A172 (cell line): ENCODE data around the gene PKNOX2. TPM values are rescaled to one million over a fixed set of nuclear protein-coding genes. Genes with fewer than 3 reads are reported as not detected.

ENCODE experiments used
- DNase-seq: peaks from one replicate; pipeline ENCODE4 v3.0.0-alpha.2; 2015; ENCODE audit warnings: low spot score
- total RNA-seq: library from RNA; depleted of rRNA; stranded (reverse); fragments of >200 nt; shearing (Covaris generic); gene quantifications from 2 replicates; pipeline ENCODE4 v1.2.3, GENCODE V29; 2014

PKNOX2 gene
- total RNA-seq, 1 experiment from 2014 or later = not detected

DNA sequence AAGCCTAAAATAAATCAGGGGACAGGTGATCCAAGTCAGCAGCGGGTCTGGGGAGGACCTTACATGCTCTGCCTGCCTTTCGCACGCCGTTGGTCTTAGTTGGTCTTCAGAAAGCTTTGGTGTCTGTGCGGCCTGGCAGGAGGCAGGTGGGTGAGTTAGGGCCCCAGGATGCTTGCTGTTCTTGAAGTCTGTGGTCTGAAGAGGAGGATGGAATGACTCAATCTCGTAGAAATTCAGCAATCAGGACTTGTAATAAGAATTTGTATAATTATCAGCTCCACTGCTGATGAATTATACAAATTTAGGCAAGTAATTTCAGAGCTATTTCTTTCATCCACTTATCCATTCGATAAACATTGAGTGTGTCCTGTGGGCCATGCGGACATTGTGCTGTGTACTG lies 193.0 kb downstream of the PKNOX2 start:
- DNase-seq = no peak

DNA sequence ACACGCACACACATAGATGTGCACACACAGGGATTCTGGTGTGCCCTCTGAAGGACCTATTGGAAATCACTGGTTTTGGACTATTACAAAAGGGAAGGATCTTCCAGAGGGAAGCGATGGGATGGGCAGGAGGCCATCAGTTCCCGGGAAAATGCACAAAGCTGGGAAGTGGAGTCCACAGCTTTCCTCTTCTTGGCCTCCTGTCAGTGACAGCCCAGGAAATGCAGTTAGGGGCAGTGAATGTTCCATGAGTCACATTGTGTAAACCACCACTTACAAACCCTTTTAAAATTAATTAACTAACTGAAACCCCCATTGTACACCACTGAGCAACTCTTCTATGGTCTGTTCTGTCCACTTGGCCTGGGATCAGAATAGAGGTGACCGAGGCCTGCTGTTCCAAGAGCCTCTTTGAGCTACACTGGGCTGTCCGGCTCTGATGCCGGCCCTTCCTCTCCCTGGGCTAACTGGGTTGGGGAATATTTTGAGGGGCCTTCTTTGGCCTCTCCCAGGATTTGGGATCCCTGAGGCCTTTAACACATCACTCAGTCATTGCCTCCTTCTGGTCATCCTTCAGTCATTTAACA lies 193.8 kb downstream of the PKNOX2 start:
- DNase-seq = peak; percentile 18

DNA sequence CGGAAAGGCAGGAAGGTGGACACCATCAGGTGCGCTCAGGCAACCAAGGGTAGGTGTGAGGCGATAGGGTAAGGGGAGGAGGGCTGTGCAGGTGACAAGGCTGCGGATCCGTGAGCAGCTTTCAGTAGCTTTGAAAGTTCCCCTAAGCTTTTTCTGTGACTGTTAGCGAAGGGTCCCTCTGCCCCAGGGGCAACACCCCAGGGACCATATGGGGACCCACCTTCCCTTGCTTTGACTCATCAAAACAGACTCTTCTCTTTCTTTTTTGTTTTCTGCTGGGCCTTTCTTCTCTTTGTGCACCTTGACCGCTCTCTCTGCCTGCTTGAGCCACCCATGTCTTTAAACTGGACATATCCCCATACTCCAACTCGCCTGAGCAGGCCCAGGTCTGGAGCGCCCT lies 194.6 kb downstream of the PKNOX2 start:
- no peak for DNase-seq

DNA sequence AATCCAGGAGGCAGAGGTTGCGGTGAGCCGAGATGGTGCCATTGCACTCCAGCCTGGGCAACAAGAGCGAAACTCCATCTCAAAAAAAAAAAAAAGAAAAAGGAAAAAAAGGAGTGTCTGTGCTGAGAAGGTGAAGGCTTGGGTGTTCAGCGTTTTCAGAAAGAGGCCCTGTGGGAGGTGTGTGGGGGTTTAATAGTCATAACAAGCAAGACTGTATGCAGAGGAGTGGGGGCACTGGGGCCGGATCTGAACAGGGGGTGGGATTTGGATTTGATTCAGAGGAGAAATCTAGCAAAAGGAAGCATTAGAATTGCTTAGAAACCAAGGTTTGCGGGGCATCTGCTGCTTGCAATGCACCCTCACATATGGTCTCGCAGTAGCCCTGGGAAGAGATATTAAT lies 195.5 kb downstream of the PKNOX2 start:
- no peak for DNase-seq

DNA sequence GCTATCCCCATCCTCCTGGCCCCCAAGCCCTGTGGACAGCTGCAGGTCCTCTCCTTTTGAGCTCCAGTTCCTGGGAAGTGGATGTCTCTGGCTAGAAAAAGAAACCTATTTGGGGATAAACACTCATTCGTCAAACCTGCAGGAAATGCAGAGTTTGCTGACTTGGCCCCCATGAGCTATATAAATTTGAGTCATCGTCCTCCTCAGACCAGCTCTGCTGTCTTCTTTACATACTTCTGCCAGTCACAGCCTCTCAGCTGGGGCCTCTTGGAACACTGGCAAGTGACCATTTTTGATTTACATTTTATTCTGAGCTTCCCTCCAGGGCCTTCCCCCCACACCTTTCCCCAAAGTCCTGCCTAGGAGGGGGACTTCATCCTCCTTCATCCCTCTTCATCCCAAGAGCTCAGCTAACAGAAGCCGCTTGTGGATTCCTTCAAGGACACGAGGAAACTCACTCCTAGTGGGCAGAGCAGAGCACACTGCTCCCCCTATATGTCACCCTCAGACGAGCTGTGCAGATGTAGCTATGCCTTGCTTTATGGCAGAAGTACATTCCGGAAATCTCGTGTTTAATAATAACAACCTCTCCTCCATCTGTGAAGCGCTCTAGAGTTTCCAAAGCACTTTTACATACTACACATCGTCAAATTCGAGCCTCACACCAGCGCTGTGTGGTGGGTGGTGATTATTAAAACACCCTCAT lies 199.7 kb downstream of the PKNOX2 start:
- peak; percentile 25 for DNase-seq

DNA sequence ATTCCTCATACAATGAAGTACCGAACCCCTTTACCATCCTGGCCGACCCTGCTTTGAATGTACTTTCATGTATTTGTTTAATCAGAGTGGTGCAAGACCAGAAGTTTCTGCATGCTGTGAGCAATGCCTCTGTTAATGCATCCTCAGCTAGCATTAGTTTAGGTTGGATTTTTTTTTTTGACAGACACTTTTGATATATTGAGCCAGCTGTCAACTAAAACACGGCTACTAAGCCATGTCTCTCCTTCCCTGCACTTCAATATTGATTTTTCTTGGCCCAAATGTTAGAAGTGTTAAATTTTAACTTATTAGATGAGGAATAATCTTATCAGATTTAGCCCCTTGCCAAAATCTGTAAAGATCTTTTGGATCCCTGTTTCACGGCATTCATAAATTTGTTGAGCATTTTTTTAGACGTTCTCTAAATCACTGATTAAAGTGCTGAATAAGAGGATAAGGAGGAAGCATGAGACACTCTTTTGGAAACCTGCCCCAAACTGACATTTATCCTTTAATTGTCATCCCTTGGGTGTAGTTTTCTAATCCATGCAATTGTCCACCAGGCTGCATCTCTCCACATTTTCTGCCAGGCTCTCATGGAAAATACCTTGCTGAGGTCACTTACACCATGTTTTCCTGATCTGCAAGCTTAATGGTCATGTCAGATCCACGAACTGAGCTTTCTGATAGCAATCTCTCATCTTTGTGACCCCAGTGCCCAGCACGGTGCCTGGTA lies 200.8 kb downstream of the PKNOX2 start:
- no peak for DNase-seq

DNA sequence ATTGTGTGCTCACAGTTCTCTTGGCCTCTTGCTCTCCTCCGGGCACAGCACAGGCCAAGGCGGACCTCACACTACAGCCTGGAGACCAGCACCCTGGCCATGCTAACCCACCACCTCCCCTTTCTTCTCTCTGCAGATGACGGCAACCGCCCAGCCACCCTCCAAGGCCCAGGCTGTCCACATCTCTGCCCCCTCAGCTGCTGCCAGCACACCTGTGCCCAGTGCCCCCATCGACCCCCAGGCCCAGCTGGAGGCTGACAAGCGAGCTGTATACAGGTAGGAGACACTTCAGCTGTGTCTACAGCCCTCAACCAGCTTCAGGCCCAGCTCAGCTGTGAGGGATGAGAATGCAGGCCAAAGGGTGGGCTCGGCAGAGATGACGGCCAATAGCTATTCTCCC lies 203.2 kb downstream of the PKNOX2 start:
- no peak for DNase-seq

DNA sequence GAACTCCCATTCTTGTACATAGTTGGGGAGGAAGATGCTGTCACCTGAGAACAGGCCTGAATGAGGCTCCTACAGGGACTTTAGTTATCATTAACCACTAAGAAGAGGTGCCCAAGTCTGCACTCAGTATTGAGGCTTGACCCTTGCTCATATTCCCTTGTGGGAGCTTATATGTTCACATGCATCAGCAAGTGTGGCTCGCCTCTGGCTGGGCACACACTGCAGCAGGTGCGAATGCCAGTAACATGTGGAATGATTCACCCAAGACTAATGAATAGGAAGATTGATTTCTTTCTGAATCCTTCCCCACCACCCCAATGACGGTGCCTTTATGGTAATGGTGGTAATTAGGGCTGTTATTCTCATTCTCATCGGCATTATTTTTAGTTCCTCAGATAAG lies 204.2 kb downstream of the PKNOX2 start:
- no peak for DNase-seq

DNA sequence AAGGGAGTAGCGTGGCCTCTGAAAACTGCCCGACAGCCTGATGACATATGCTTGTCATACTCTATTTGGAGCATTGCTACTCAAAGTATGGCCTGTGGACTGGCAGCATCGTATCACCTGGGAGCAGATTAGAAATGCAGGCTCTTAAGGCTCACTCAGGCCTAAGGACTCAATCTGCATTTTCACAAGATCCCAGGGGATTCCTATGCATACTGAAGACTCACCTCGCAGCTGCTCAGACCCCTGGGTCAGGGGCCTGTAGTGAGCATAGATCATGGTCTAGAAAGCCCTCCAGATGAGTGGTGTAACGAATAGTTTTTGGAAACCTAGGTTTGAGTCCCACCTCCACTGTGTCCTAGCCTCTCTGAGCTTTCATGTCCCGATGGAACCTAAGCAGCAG lies 205.3 kb downstream of the PKNOX2 start:
- DNase-seq = no peak

DNA sequence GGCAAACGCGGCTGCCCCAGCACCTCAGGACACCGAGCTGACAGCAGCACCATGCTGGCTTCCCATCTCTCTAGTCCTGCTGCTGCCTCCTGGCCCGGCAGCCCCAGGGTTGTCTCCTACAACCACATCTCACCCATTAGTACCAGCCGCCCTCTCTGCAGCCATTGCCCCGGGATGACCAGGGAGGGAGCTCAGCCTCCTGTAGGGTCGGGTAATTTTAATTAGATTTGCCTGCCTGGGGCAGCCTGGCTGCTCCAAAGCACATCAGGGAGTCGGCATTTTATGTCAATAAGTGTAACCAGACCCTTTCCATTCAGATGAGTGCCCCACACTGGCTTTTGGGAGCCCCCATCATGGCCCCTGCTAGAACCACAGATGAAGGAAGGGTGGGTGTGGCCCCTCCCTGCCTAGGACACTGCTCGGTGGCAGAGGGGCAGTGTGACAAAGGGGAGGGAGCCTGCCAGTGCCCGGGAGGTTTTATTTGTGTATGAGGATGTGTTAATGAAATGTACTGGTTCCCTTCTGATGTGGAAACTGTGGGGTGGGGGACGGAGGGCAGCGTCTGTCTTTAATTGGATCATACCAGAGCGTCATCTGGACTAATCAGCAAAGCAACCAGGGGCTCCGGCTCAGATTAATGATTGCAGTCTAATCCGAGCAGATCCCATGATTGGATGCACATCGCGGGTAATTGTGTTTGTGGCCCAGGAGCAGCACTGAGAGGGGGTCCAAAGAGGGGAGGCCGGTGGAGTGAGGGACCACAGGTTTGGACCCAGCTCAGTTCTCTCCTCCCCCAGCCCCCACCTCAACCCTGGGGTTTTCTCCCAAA lies 206.2 kb downstream of the PKNOX2 start:
- no peak for DNase-seq

DNA sequence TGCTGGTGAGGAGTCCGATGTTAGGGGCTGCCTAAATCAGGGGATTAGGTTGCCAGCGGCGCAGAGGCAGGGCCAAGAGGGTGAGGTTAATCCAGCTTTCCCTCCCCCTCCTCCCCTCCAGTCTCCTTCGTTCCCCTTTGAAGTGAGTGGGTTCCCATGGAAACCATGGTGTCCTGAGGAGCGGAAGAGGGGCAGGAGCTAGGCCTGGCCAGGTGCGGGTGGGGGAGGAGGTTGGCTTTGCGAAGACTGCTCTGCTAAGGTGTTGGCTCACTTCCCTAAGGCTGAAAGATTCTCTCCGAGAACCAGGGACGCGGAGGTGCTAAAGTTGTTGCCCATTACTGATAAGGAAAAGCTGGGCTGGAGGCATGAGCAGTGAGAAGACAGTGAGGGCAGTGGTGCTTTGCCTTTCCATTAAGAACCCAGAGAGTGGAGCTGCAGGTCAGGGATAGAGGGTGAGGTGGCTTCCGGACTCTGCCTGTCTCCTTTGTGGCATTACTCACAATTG lies 206.9 kb downstream of the PKNOX2 start:
- DNase-seq = no peak

DNA sequence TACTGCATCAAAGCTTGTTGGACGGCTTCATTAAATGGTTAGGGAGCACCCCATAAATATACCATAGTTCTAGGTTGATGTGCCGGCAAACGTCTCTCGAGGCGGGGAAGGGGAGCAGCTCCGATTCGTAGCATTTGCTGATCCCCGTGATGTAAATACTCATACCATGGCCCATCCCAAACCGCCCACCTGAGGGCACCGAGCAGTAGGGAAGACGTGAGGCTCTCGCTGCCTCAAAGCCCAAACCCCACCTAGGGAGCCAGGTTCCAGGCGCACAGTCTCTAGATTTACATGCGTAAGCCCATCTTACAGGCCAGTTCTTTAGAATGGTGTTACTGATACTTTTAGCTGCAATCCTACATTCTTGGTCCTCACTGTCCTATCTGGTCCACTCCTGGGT lies 207.5 kb downstream of the PKNOX2 start:
- DNase-seq = no peak

DNA sequence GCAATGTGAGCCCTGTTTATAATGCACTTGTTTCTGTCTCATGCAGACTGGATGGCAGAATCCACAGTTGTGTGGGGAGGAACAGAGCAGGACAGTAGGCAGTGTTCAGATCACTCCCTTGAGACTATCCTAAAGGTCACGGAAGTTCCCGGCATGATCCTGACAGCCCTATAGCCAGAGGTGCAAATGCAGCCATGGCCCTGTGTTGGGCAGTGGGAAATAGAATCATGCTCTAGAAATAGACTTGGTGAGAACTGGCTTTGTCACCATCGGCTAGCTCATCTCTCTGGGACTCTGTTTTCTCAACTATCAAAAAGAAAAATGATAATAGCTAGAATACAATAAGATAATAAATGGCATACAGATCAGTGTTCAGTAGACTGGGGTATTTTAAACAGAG lies 208.4 kb downstream of the PKNOX2 start:
- no peak for DNase-seq

DNA sequence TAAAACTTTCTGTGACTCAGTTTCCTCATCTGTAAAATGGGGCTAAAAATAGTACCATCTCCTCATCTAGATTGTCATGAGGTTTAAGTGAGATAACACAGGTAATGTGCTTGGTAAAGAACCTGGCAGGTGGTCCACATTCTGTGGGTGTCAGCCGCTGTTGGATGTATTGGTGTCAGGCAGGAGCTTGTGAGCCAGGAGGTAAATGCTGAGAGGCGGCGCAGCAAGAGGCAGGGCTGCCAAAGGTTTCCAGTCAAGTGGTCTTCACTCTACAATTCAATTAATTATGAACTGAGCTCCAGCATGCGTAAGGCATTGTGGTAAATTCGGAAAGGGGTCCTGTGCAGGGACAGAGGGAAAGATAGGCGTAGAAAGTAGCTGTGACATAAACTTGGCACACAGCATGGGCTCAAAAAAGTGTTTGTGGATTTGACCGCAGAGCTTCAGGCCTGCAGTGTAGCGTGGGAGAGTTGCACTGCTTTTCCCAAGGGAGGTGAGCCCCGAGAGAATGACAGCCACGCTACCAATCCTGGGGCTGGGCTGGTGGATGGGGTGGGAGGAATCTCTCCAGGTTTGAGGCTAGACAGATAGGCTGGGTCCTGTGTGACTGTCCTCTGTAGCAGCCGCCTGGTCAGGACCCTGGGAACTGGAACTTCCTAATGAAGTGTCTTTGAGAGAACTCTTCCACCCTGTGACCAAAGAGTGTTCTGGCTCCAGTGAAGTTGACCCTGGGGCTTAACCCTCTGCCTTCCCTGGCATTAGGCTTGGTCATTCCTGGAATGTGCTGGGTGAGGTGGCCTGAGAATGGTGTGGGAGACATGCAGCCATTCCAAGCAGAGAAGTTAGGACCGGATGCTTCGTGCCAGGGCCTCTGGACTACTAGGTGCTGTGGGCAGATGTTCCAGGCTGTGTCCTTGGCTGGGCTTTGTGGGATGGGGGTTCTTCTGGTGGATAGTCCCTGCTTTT lies 209.2 kb downstream of the PKNOX2 start:
- DNase-seq = no peak

DNA sequence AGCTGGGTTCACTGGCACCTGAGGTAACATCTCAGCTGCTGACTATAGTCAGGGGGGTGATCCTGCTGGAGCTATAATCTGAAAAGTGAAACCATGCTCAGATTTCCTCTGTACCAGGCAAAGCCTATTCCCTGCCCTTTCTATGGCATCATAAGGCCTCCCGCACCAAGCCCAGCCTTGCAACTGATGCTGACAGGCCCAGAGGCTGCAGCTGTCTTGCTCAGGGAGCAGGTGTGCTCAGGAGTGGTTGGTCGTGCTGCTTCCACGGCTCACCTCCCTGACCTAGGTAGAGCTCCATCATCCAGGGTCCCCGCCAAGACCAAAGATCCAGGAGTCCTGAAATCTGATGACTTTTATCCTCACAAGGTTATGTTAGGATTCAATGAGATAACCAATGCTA lies 209.8 kb downstream of the PKNOX2 start:
- no peak for DNase-seq

DNA sequence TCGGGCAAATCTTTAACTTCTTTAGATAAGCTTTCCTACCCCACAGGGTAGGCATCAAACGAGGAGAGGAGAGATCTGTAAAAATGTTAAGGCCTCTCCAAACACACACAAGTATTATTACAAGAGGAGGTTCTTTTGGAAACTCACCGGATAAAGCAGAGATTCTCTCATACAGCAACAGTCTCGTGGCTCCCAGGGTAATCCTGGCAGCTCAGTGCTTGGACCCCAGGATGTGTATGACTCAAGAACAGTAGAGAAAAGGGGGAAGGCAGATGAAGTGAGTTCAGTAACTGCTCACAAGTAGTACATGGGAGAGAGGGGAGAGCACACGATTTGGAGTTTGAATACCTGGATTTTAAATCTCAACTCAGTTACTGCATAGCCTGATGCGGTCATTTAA lies 210.6 kb downstream of the PKNOX2 start:
- DNase-seq = no peak

DNA sequence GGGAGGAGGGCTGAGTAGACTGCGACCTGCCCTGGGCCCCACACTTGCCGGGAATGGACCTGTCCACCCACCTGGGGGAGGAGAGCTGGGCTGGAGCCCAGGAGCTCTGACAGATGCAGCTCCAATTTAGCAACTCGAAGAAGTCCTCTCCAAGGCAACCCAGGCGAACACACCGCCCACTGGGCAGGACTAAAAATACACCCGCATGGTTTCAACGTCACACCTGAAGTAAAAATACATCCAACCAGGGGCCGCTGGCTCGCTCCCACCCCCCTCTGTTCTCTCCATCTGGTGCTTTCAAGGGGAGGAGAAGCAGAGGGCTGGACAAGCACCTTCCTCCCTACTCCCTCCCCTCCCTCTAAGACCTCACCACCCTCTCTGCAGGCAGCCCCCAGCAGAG lies 211.6 kb downstream of the PKNOX2 start:
- no peak for DNase-seq

DNA sequence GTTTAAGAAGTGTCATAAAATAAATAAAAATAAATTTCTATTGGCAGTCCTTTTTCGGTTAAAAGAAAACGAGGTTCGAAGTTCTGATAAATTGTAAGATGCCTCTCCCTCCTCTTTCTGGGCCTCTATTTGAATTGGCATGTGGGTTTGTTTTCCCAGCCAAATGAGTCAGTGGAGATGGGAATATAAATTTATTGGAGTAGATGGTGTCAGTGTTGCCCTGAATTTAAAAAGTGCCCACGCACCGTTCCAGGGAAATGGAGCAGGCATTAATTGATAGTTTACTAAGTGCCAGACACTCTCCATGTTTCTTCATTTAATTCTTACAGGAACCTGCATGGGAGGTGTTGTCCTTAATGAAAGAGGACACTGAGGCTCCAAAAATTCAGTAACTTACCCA lies 212.3 kb downstream of the PKNOX2 start:
- no peak for DNase-seq

DNA sequence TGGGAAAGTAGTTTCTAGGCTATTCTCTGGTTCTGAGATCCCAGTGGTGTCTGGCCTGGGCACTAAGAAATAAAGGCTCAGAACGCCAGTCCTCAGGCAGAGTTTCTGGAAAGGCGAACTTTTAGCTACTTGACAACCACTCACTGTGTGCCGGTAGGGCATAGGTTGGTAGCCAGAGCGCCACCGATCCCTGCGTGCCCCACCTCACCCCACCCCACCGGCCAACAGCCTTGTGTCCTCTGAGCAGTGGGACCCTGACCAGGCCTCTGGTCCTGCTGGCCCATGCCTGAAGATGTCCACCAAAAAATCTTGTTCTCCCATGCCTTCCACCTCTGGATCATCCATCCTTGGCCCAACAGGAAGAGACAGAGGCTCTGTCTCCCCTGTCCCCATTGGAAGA lies 213.5 kb downstream of the PKNOX2 start:
- no peak for DNase-seq

DNA sequence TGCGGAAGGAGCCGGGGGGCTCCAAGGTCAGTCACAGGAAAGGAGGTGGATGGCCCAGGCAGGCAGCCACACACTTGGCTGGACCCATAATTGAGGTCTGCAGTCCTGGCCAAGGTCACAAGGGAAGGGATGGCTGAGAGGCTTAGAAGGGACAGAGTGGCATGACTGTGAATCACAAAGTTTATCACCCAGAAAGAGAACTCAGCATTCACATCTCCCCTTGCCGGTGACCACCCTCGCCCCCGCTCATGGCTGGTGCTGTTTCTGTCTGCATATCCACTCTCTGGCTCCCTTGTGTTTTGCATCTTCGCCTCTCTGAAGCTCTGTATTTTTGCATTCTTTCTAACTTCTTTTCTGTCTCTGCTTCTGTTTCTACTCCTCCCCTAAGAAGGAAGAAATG lies 214.0 kb downstream of the PKNOX2 start:
- no peak for DNase-seq

DNA sequence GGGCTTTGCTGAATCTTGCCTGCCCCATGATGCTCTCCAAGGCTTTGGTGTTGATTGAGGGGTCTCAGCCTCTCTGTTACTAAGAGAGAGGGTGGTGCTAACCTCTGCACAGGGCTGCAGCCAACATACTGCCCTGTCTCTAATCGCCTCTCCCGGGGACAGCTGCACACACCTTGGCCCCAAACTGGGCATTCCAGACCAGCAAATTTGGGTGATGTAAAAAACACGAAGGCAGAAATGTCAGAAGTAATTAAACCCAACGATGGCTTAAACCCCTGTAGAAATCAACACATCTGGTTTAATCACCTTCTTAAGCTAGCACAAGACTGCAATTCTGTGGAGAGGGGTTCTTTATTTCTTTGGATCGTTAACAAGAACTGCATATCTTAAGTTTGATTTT lies 215.0 kb downstream of the PKNOX2 start:
- DNase-seq = no peak
